GM03348 (cell line): ENCODE data around the gene NLRC4.
"Not testable (repeated sequence)": the region's sequence is repeated elsewhere in the genome, so short reads cannot be mapped to it uniquely, and the experiment has no call there.

Experiments used
- DNase-seq: peaks from one replicate; pipeline ENCODE4 v3.0.0; 2012; ENCODE audit warnings: low spot score

Gene NLRC4

GRCh38 chr2:32242331-32242730 lies 22.4 kb downstream of the NLRC4 start:
- DNase-seq = no peak

GRCh38 chr2:32237996-32238395 lies 26.7 kb downstream of the NLRC4 start:
- DNase-seq = no peak

- DNase-seq = no peak
Observed at GRCh38 chr2:32237488-32237887, 27.2 kb downstream of the NLRC4 start.

GRCh38 chr2:32235315-32235714 lies 29.4 kb downstream of the NLRC4 start:
- DNase-seq = no peak

- DNase-seq = no peak
Observed at GRCh38 chr2:32231959-32232358, 32.7 kb downstream of the NLRC4 start.

GRCh38 chr2:32229635-32230034 lies 35.1 kb downstream of the NLRC4 start:
- no peak for DNase-seq

- DNase-seq = no peak
Observed at GRCh38 chr2:32228181-32228580, 36.5 kb downstream of the NLRC4 start.

GRCh38 chr2:32227492-32227891 lies 37.2 kb downstream of the NLRC4 start:
- no peak for DNase-seq

- no peak for DNase-seq
Observed at GRCh38 chr2:32222966-32223365, 41.7 kb downstream of the NLRC4 start.

GRCh38 chr2:32220445-32220844 lies 44.2 kb downstream of the NLRC4 start:
- DNase-seq = no peak

GRCh38 chr2:32212295-32212694 lies 52.4 kb downstream of the NLRC4 start:
- no peak for DNase-seq

- DNase-seq = no peak
Observed at GRCh38 chr2:32210767-32211408, 53.8 kb downstream of the NLRC4 start.

- DNase-seq = not testable (repeated sequence)
Observed at GRCh38 chr2:32203428-32203827, 61.3 kb downstream of the NLRC4 start.

GRCh38 chr2:32200814-32201213 lies 63.9 kb downstream of the NLRC4 start:
- DNase-seq = no peak

GRCh38 chr2:32192418-32192817 lies 72.3 kb downstream of the NLRC4 start:
- DNase-seq = no peak

- DNase-seq = no peak
Observed at GRCh38 chr2:32189011-32189410, 75.7 kb downstream of the NLRC4 start.

- no peak for DNase-seq
Observed at GRCh38 chr2:32182667-32183066, 82.0 kb downstream of the NLRC4 start.
